Measurements from ENCODE around the gene PLIN5. TPM values are rescaled to one million over a fixed set of nuclear protein-coding genes. Genes with fewer than 3 reads are reported as not detected.

PLIN5 gene
- total RNA-seq, 1 donor from 2014 or later, result 17.1 TPM

DNA sequence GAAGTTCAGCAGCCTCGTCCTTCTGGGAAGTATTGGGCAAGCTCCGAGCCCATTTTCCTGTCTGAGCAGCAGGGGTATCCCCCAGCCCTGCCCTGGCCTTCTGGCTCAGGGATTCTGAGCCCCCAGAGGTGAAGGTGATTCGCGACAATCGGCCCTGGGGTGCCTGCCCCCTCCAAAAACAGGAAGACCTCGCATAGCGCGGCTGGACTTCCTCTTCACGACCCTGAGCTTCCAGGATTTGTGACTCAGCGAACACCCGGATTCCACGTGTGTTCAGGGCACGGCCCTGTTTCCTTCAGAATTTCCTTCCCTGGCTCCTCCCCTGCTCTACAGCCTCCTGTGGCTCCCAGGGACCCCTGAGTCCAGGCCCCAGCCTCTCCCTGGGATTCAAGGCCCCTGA lies 24.5 kb upstream of the PLIN5 start, which contains the start of gene SEMA6B:
SEMA6B (minus strand) TSS at position 116 of the 400 bp plus-strand sequence. CDS start 1,227 bp downstream, outside the sequence.
- DNase-seq (ENCODE audit: low spot score in 2 of 2), result peak in 1 of 2 donors; percentile 73
- peak within 1 kb of the TSS; percentile 20 to 27 for H3K27ac ChIP-seq
- TF ChIP-seq, protein P1, sequence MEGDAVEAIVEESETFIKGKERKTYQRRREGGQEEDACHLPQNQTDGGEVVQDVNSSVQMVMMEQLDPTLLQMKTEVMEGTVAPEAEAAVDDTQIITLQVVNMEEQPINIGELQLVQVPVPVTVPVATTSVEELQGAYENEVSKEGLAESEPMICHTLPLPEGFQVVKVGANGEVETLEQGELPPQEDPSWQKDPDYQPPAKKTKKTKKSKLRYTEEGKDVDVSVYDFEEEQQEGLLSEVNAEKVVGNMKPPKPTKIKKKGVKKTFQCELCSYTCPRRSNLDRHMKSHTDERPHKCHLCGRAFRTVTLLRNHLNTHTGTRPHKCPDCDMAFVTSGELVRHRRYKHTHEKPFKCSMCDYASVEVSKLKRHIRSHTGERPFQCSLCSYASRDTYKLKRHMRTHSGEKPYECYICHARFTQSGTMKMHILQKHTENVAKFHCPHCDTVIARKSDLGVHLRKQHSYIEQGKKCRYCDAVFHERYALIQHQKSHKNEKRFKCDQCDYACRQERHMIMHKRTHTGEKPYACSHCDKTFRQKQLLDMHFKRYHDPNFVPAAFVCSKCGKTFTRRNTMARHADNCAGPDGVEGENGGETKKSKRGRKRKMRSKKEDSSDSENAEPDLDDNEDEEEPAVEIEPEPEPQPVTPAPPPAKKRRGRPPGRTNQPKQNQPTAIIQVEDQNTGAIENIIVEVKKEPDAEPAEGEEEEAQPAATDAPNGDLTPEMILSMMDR (IDR thresholded peaks at IDR 0.05), result no peak
- H3K27me3 ChIP-seq, result no peaks in the 10 kb centered on the region
- H3K36me3 ChIP-seq, result no peaks in the 10 kb centered on the region
- no peaks in the 10 kb centered on the region for H3K4me1 ChIP-seq
- H3K9me3 ChIP-seq, result no peaks in the 10 kb centered on the region
- intact Hi-C loops (cut with DNase I), result loop anchor here (2.0 kb wide), 1 partner anchor 231 kb away; the partner anchor contains the start of gene FEM1A
- peak within 1 kb of the TSS in 1 of 2 donors; percentile 45 for H3K4me3 ChIP-seq

DNA sequence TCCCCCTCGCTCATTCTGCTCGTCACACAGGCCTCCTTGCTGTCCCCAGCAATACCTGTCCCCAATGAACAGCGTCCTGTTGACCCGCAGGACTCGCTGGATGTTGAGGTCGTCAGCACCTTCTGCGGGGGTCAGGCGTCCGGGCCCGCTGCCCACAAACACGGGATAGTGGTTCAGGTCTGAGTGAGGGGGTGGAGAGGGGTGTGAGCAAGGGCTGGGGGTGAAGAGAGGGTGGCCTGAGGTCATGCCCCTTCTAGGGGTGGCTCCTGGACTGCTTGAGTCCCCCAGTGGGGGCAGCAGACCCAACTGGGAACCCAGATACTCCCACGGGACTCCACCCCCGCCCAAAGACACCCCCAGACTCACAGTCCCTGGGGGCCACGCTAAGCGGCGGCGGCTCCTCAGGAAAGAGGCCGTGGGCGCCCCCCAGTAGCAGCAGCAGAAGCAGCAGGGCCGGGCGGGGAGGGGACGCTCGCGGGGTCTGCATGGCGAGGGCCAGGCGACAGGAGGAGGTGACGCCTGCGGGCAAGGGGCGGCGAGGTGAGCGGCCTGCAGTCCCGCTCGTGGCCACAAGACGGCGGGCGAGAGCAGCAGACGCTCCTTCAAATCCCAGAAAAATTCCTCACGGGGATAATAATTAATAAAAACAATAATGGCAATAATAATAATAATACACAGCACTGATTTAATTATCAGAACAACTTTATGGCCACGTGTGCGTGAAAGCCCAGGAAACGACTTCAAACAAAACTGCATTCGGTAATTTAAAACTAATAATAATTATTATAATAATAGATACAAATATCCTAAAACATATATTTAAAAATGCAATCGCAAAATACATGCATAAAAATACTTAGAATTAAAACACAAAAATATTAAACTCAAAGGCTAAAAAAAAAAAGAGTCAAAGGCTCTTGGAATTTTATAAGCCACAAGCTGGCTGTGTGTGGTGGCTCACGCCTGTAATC lies 23.2 kb upstream of the PLIN5 start:
- H3K4me1 ChIP-seq, result no peaks in the 10 kb centered on the region
- H3K4me3 ChIP-seq, result peak overlapping the region; percentile 6 to 45
- H3K9me3 ChIP-seq, result no peaks in the 10 kb centered on the region
- TF ChIP-seq, protein P1 (IDR thresholded peaks at IDR 0.05), result peak; percentile 91 to 100 (median 100)
- H3K36me3 ChIP-seq, result no peaks in the 10 kb centered on the region
- no peak for DNase-seq (ENCODE audit: low spot score in 2 of 2)
- H3K27me3 ChIP-seq, result no peaks in the 10 kb centered on the region
- intact Hi-C loops (cut with DNase I), result loop anchor here (1.0 to 2.0 kb wide), 2 partner anchors 78 to 233 kb away; partner anchors contain the start of gene FEM1A
- no peak overlapping the region for H3K27ac ChIP-seq

DNA sequence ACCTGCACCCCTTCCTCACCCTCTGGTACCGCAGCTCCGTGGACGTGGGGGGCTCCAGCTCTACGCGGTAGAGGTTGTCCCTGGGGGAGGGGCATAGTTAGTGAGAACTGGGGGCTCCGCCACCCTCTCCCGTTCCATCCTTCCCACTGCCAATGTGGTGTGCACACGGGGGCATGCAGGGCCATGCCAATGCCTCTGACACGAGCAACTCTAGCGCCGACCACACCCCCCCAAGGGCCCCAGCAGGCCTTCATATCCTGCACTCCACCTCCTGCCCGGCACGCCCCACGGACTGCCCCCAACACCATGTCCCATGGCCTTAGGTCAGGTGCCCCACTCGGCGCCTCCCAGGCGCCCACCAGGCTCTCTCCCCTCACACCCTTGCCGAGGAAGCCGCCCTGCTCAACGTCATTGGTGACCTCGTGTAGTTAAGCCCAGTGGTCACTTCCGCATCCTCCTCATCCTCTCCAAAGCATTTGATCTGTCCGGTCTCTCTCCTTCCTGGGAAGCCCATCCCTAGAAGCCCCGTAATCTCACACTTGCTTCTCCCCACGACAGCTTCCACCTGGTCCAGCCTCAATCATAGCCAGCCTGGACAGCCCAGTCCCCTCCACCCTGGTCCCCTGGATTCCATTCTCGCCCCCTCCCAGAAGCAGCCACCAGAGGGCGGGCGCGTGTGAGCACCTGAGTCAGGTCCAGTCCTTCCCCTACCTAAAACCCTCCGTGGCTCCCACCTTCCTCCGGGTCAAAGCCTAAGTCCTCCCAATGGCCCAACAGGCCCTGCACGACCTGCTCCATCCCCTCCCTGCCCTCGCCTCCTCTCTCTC lies 22.3 kb upstream of the PLIN5 start:
- Histone ChIP-seq H3K27ac (no peak overlapping the region), H3K36me3 (no peaks in the 10 kb centered on the region), H3K9me3 (no peaks in the 10 kb centered on the region), H3K4me3 (no peak overlapping the region), H3K27me3 (no peaks in the 10 kb centered on the region), H3K4me1 (no peaks in the 10 kb centered on the region)
- DNase-seq (ENCODE audit: low spot score in 2 of 2), result no peak
- intact Hi-C loops (cut with DNase I), result loop anchor here (1.0 kb wide), 1 partner anchor 79 kb away; no protein-coding TSS in a partner anchor
- TF ChIP-seq, protein P1 (IDR thresholded peaks at IDR 0.05), result no peak

DNA sequence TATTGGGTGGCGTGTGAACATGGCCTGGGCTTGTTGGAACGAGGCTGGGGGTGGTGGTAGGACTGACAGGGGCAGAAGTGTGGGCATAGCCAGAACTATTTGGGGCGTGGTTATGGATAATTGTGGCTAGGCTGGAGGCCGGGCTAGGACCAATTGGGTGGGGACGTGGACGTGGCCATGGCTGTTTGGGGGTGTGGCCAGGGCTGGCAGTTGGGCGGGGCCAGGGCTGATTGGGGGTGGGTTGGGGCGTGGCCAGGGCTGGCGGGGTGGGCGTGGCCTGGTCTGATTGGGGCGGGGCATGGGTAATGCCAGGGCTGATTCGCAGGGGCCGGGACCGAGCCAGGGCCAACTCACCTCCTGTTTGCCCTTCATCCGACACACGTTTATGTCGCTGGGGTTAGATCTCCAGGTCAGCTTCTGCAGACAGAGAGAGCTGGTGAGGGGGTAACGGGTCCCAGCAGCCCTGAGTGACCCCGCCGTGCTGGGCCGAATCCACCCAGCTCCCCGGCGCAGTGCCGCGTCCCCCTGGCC lies 21.6 kb upstream of the PLIN5 start:
- H3K27ac ChIP-seq, result no peak overlapping the region
- intact Hi-C loops (cut with DNase I), result loop anchor here (1.0 kb wide), 1 partner anchor 80 kb away; no protein-coding TSS in a partner anchor
- H3K4me1 ChIP-seq, result no peaks in the 10 kb centered on the region
- no peaks in the 10 kb centered on the region for H3K27me3 ChIP-seq
- no peak overlapping the region for H3K4me3 ChIP-seq
- TF ChIP-seq, protein P1 (IDR thresholded peaks at IDR 0.05), result no peak
- no peaks in the 10 kb centered on the region for H3K36me3 ChIP-seq
- H3K9me3 ChIP-seq, result no peaks in the 10 kb centered on the region
- DNase-seq (ENCODE audit: low spot score in 2 of 2), result no peak
